A549 (cell line): ENCODE measurements around the gene ARHGAP10. TPM values are rescaled to one million over a fixed set of nuclear protein-coding genes. Genes with fewer than 3 reads are reported as not detected.

Experiments
- ATAC-seq, 2 experiments: fragments of 200-7000 bp in 1 of 2; fragments of >200 bp in 1 of 2; cut with Nextera tagmentation in 1 of 2; cut with Tn5 transposase in 1 of 2; 3 replicates each; pipeline versions ENCODE4 v1.8.0 to v1.9.1; 2018 to 2020; ENCODE audit warnings: mild to moderate bottlenecking in 1 of 2, moderate library complexity in 1 of 2
- CTCF ChIA-PET: fragments of 300-600 bp; sonication (Branson Sonifier 250); formaldehyde crosslinking; extraction: SDS; loops from one replicate; lab custom pipeline; 2021; ENCODE audit warnings: antibody characterized with exemption, inconsistent platforms; lab: Yijun Ruan, JAX
- POLR2A ChIA-PET: fragments of 350-600 bp; formaldehyde crosslinking; extraction: SDS; loops from one replicate; lab custom pipeline; 2021; ENCODE audit warnings: antibody characterized with exemption, inconsistent platforms; lab: Yijun Ruan, JAX
- DNase-seq, 2 experiments: peaks; one replicate each; pipeline versions ENCODE4 v3.0.0 to v3.0.0-alpha.2; 2011 to 2016; ENCODE audit warnings: low read depth in 1 of 2, low spot score in 1 of 2
- FAIRE-seq: peaks from 2 replicates; lab custom pipeline; 2011; peaks lifted over from hg19 to GRCh38; lab: Jason Lieb, UNC
- H3K27ac ChIP-seq, 2 experiments: fragments of >200 bp; sonication (Bioruptor Twin); formaldehyde crosslinking; 3 replicates each; pipeline ENCODE4 v1.5.1; 2016 to 2017
- H3K4me1 ChIP-seq: fragments of >200 bp; sonication (Bioruptor Twin); formaldehyde crosslinking; 3 replicates; pipeline ENCODE4 v1.6.1; 2016
- H3K4me2 ChIP-seq: fragments of >200 bp; sonication (Bioruptor Twin); formaldehyde crosslinking; 3 replicates; pipeline ENCODE4 v1.6.1; 2016
- H3K4me3 ChIP-seq: fragments of >200 bp; sonication (Bioruptor Twin); formaldehyde crosslinking; 3 replicates; pipeline ENCODE4 v1.5.1; 2016
- H3K9me3 ChIP-seq: fragments of >200 bp; sonication (Bioruptor Twin); formaldehyde crosslinking; 3 replicates; pipeline ENCODE4 v1.6.1; 2016
- BCL3 ChIP-seq: fragments of >200 bp; sonication (Bioruptor Twin); formaldehyde crosslinking; IDR thresholded peaks from 3 replicates; pipeline ENCODE4 v1.6.1; 2016
- CEBPB ChIP-seq, 2 experiments: fragments of >200 bp in 1 of 2; sonication (Bioruptor Twin) in 1 of 2; formaldehyde crosslinking in 1 of 2; IDR thresholded peaks; 2 replicates each; pipeline ENCODE4 v1.6.1; 2012 to 2016
- EHF ChIP-seq: fragments of 250-450 bp; sonication (Bioruptor Pico); IDR thresholded peaks from 2 replicates; pipeline ENCODE4 v1.5.0; 2020; ENCODE audit warnings: mild to moderate bottlenecking
- EHMT2 ChIP-seq: fragments of 200-600 bp; sonication (generic); IDR thresholded peaks from 2 replicates; pipeline ENCODE4 v1.6.1; 2016; ENCODE audit warnings: antibody characterized with exemption, low read depth, mild to moderate bottlenecking, moderate library complexity
- EP300 ChIP-seq, 2 experiments: fragments of >200 bp; sonication (Bioruptor Twin); formaldehyde crosslinking; IDR thresholded peaks; 2 replicates in 1 of 2; 3 replicates in 1 of 2; pipeline ENCODE4 v1.6.1; 2016 to 2017
- HOXA7 ChIP-seq: fragments of 250-450 bp; sonication (Bioruptor Pico); IDR thresholded peaks from 2 replicates; pipeline ENCODE4 v1.5.0; 2020; ENCODE audit warnings: mild to moderate bottlenecking, moderate library complexity
- HOXB5 ChIP-seq: fragments of 250-450 bp; sonication (Bioruptor Pico); IDR thresholded peaks from 2 replicates; pipeline ENCODE4 v1.5.0; 2020; ENCODE audit warnings: mild to moderate bottlenecking, moderate library complexity
- JUN ChIP-seq, 2 experiments: fragments of >200 bp; sonication (Bioruptor Twin); formaldehyde crosslinking; IDR thresholded peaks; 2 replicates in 1 of 2; 3 replicates in 1 of 2; pipeline ENCODE4 v1.6.1; 2016 to 2017
- KDM1A ChIP-seq: fragments of 200-600 bp; sonication (generic); IDR thresholded peaks from 2 replicates; pipeline ENCODE4 v1.6.1; 2016; ENCODE audit warnings: low read depth, mild to moderate bottlenecking
- KDM5A ChIP-seq: fragments of 200-600 bp; sonication (generic); IDR thresholded peaks from 2 replicates; pipeline ENCODE4 v1.6.1; 2016; ENCODE audit warnings: antibody characterized with exemption, mild to moderate bottlenecking
- MAFK ChIP-seq: fragments of 450-650 bp; IDR thresholded peaks from 2 replicates; pipeline ENCODE4 v1.6.1; 2014; ENCODE audit not compliant: partially characterized antibody
- MYC ChIP-seq: IDR thresholded peaks from 2 replicates; pipeline ENCODE4 v1.6.1; 2012; ENCODE audit warnings: mild to moderate bottlenecking, inconsistent platforms, low read length, improper control_type of control experiment, borderline replicate concordance
- NPAS2 ChIP-seq: fragments of 250-450 bp; sonication (Bioruptor Pico); IDR thresholded peaks from 2 replicates; pipeline ENCODE4 v1.8.0; 2022; ENCODE audit warnings: mild to moderate bottlenecking, moderate library complexity, borderline replicate concordance
- PHF8 ChIP-seq: fragments of 200-600 bp; sonication (generic); IDR thresholded peaks from 2 replicates; pipeline ENCODE4 v1.6.1; 2016; ENCODE audit warnings: low read depth, mild to moderate bottlenecking, antibody characterized with exemption, moderate library complexity, borderline replicate concordance
- POLR2A ChIP-seq: IDR thresholded peaks from 2 replicates; pipeline ENCODE4 v1.6.1; 2012; ENCODE audit warnings: mild to moderate bottlenecking, low read length
- RAD21 ChIP-seq, 2 experiments: fragments of >200 bp in 1 of 2; sonication (Bioruptor Twin) in 1 of 2; formaldehyde crosslinking in 1 of 2; IDR thresholded peaks in 1 of 2; conservative IDR thresholded peaks in 1 of 2; 2 replicates in 1 of 2; 3 replicates in 1 of 2; pipeline ENCODE4 v1.6.1; 2012 to 2018; ENCODE audit warnings: inconsistent platforms in 1 of 2
- SREBF2 ChIP-seq: fragments of 450-650 bp; IDR thresholded peaks from 2 replicates; pipeline ENCODE4 v1.6.1; 2014; ENCODE audit warnings: mild to moderate bottlenecking, moderate library complexity
- ZFP36 ChIP-seq: fragments of 450-650 bp; IDR thresholded peaks from 2 replicates; pipeline ENCODE4 v1.6.1; 2014; ENCODE audit warnings: borderline replicate concordance; ENCODE audit not compliant: partially characterized antibody
- ZSCAN20 ChIP-seq: fragments of 250-450 bp; sonication (Bioruptor Pico); IDR thresholded peaks from 2 replicates; pipeline ENCODE4 v1.8.0; 2022; ENCODE audit warnings: mild to moderate bottlenecking, moderate library complexity
- WGBS: methylation state at CpG from one replicate; pipeline ENCODE4 v1.1.6; 2017; ENCODE audit errors: missing lambda C conversion rate; 5-methylcytosine and 5-hydroxymethylcytosine counted together
- polyA plus RNA-seq, 4 experiments: library from polyadenylated mRNA; depleted of rRNA in 3 of 4; stranded (reverse); fragments of >200 nt; fragmentation: RNase III in 1 of 4; extraction: RNeasy Plus Mini Kit Qiagen cat#74134 plus additional on column Dnase treatment in 1 of 4; gene quantifications; 2 replicates in 3 of 4; 3 replicates in 1 of 4; pipeline ENCODE4 v1.2.3, GENCODE V29; 2011 to 2017
- TF ChIP-seq, protein P1 (sequence below): fragments of 200-600 bp; sonication (generic); IDR thresholded peaks from 2 replicates; pipeline ENCODE4 v1.6.1; 2016; ENCODE audit warnings: antibody characterized with exemption, mild to moderate bottlenecking, moderate library complexity
- TF ChIP-seq, protein P2 (sequence below): IDR thresholded peaks from 2 replicates; pipeline ENCODE4 v1.6.1; 2012

Gene ARHGAP10
- polyA plus RNA-seq, 2 of the 4 experiments (the other 2 are of a cell fraction), result 7.0 to 7.2 TPM

GRCh38 chr4:147689067-147689466, 42.8 kb upstream of the ARHGAP10 start:
- no peak for ATAC-seq
- no peak overlapping the region for H3K4me2 ChIP-seq
- no peak overlapping the region for H3K4me3 ChIP-seq
- no peak for DNase-seq
- ChIA-PET POLR2A (no interaction called here), CTCF (interaction anchor here (1.8 kb wide), 1 partner anchor 178 kb away, joined by 10 read pairs; no protein-coding TSS in a partner anchor)
- peaks cover 17% of the 10 kb centered on the region for H3K4me1 ChIP-seq
- H3K9me3 ChIP-seq, result no peaks in the 10 kb centered on the region
- FAIRE-seq, result no peak
- TF ChIP-seq JUN (IDR thresholded peaks at IDR 0.05) (no peak), ZFP36 (no peak), EP300 (IDR thresholded peaks at IDR 0.05) (no peak), BCL3 (no peak), HOXB5 (CRISPR knock-in tag) (no peak), KDM1A (no peak), POLR2A (no peak), NPAS2 (CRISPR knock-in tag) (no peak), EHMT2 (no peak)
- TF ChIP-seq, all 56 proteins: peak for 0
- 64% methylated on average over 4 of the region's 4 CpGs for WGBS
- H3K27ac ChIP-seq, result no peak overlapping the region

DNA sequence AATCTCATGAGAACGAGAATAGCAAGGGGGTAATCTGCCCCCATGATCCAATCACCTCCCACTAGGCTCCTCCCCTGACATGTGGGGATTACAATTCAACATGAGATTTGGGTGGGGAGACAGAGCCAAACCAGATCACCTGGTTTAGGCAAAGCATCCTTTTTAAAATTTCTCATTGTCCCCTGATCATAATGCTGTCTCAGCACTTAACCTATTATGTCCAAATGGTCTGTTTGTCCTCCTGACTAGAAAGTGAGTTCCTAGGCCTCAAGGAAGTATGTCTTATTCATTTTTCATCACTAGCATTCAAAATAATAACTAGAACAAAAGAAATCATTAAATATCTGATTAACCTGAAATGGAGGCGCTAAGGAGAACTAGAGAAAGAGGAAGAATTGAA, 40.1 kb upstream of the ARHGAP10 start:
- Histone ChIP-seq H3K4me2 (no peak overlapping the region), H3K4me3 (no peak overlapping the region), H3K27ac (no peak overlapping the region), H3K4me1 (peaks cover 13% of the 10 kb centered on the region), H3K9me3 (no peaks in the 10 kb centered on the region)
- CTCF ChIA-PET, result interaction anchor here (3.6 kb wide), 1 partner anchor 175 kb away, joined by 37 read pairs; no protein-coding TSS in a partner anchor
- DNase-seq, result no peak
- POLR2A ChIA-PET, result no interaction called here
- TF ChIP-seq CEBPB (IDR thresholded peaks at IDR 0.05) (no peak), MAFK (peak; percentile 77), PHF8 (no peak), BCL3 (no peak)
- no peak for ATAC-seq
- no peak for FAIRE-seq
- WGBS, result 91% methylated on average over 2 of the region's 2 CpGs

GRCh38 chr4:147693218-147693617, 38.7 kb upstream of the ARHGAP10 start:
- WGBS, result 34% methylated on average over 3 of the region's 3 CpGs
- no peak for TF ChIP-seq BCL3
- no peak for TF ChIP-seq KDM5A
- TF ChIP-seq HOXB5 (CRISPR knock-in tag), result no peak
- no peak for TF ChIP-seq RAD21 (conservative IDR thresholded peaks at IDR 0.05 in 1 of 2, IDR thresholded peaks at IDR 0.05 in 1 of 2)
- TF ChIP-seq SREBF2, result no peak
- FAIRE-seq, result no peak
- CTCF ChIA-PET, result interaction anchor here (0.7 to 3.6 kb wide), 3 partner anchors 174 to 364 kb away, joined by 3 to 37 read pairs (median 3); no protein-coding TSS in a partner anchor
- DNase-seq, result peak in 1 of 2 experiments; percentile 11
- no peak for ATAC-seq
- H3K9me3 ChIP-seq, result no peaks in the 10 kb centered on the region
- peaks cover 13% of the 10 kb centered on the region for H3K4me1 ChIP-seq
- POLR2A ChIA-PET, result interaction anchor here (1.2 kb wide), 1 partner anchor 9 kb away, joined by 3 read pairs; the partner anchor contains the start of gene PRMT9
- peak overlapping the region in 1 of 2 experiments; percentile 30; a peak in 2 of 6 replicates for H3K27ac ChIP-seq
- H3K4me2 ChIP-seq, result peak overlapping the region; percentile 52
- no peak overlapping the region for H3K4me3 ChIP-seq

- Histone ChIP-seq H3K27ac (no peak overlapping the region), H3K4me3 (no peak overlapping the region), H3K9me3 (no peaks in the 10 kb centered on the region), H3K4me1 (peaks cover 13% of the 10 kb centered on the region), H3K4me2 (no peak overlapping the region)
- DNase-seq, result no peak
- CTCF ChIA-PET, result interaction anchor here (3.1 kb wide), 1 partner anchor 170 kb away, joined by 25 read pairs; no protein-coding TSS in a partner anchor
- WGBS, result 33% methylated on average over 1 of the region's 1 CpG
- POLR2A ChIA-PET, result no interaction called here
- no peak for ATAC-seq
- FAIRE-seq, result no peak
- TF ChIP-seq ZSCAN20 (CRISPR knock-in tag), result no peak
- no peak for TF ChIP-seq RAD21 (conservative IDR thresholded peaks at IDR 0.05 in 1 of 2, IDR thresholded peaks at IDR 0.05 in 1 of 2)
- TF ChIP-seq, protein P1, sequence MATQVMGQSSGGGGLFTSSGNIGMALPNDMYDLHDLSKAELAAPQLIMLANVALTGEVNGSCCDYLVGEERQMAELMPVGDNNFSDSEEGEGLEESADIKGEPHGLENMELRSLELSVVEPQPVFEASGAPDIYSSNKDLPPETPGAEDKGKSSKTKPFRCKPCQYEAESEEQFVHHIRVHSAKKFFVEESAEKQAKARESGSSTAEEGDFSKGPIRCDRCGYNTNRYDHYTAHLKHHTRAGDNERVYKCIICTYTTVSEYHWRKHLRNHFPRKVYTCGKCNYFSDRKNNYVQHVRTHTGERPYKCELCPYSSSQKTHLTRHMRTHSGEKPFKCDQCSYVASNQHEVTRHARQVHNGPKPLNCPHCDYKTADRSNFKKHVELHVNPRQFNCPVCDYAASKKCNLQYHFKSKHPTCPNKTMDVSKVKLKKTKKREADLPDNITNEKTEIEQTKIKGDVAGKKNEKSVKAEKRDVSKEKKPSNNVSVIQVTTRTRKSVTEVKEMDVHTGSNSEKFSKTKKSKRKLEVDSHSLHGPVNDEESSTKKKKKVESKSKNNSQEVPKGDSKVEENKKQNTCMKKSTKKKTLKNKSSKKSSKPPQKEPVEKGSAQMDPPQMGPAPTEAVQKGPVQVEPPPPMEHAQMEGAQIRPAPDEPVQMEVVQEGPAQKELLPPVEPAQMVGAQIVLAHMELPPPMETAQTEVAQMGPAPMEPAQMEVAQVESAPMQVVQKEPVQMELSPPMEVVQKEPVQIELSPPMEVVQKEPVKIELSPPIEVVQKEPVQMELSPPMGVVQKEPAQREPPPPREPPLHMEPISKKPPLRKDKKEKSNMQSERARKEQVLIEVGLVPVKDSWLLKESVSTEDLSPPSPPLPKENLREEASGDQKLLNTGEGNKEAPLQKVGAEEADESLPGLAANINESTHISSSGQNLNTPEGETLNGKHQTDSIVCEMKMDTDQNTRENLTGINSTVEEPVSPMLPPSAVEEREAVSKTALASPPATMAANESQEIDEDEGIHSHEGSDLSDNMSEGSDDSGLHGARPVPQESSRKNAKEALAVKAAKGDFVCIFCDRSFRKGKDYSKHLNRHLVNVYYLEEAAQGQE, result no peak
- TF ChIP-seq EHF (CRISPR knock-in tag), result no peak
- TF ChIP-seq MYC, result no peak
- TF ChIP-seq, protein P2, sequence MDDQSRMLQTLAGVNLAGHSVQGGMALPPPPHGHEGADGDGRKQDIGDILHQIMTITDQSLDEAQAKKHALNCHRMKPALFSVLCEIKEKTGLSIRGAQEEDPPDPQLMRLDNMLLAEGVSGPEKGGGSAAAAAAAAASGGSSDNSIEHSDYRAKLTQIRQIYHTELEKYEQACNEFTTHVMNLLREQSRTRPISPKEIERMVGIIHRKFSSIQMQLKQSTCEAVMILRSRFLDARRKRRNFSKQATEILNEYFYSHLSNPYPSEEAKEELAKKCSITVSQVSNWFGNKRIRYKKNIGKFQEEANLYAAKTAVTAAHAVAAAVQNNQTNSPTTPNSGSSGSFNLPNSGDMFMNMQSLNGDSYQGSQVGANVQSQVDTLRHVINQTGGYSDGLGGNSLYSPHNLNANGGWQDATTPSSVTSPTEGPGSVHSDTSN, result no peak
- no peak for TF ChIP-seq HOXA7
These were observed 35.0 kb upstream of the ARHGAP10 start for GRCh38 chr4:147696866-147697265.
